ENCODE data around the gene TSPAN31.
"Not testable (repeated sequence)": the region's sequence is repeated elsewhere in the genome, so short reads cannot be mapped to it uniquely, and the experiment has no call there.

TSPAN31 gene, protein sequence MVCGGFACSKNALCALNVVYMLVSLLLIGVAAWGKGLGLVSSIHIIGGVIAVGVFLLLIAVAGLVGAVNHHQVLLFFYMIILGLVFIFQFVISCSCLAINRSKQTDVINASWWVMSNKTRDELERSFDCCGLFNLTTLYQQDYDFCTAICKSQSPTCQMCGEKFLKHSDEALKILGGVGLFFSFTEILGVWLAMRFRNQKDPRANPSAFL

GRCh38 chr12:57744777-57745484 is at the start of gene TSPAN31:
TSS of gene TSPAN31 (plus strand) at chr12:57745039. CDS start at chr12:57745155, 116 bp downstream.
- peak; percentile 97 to 98 for DNase-seq

- DNase-seq = no peak
These were observed 48.9 kb upstream of the TSPAN31 start for GRCh38 chr12:57695770-57696432.

- DNase-seq = no peak
These were observed 47.8 kb upstream of the TSPAN31 start for GRCh38 chr12:57697076-57697475.

GRCh38 chr12:57698414-57698813 is 46.4 kb upstream of the TSPAN31 start:
- no peak for DNase-seq

- DNase-seq = no peak
These were observed 44.5 kb upstream of the TSPAN31 start for GRCh38 chr12:57700317-57700716.

- no peak for DNase-seq
These were observed 37.6 kb upstream of the TSPAN31 start for GRCh38 chr12:57707250-57707649.

GRCh38 chr12:57708296-57708695 is 36.5 kb upstream of the TSPAN31 start:
- no peak for DNase-seq

DNA sequence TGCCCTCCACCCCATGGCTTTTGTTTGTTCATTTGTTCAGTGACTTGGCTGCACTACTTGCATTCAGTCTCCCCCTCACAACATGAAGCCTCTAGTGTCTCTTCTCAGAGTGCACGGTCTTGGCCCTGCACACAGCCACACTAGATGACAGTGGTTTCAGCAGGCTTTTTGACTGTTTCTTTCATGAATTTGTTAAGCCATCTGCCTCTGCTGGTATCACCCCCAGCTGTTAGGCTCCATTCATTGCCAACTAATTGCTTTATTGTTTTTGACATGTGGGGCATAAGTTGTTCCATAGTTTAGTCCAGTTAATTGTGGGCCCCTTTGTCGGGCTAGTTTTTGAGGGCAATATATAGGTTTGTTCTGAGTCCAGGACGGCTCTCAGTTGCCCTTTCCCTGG is 32.1 kb upstream of the TSPAN31 start:
- DNase-seq = no peak

DNA sequence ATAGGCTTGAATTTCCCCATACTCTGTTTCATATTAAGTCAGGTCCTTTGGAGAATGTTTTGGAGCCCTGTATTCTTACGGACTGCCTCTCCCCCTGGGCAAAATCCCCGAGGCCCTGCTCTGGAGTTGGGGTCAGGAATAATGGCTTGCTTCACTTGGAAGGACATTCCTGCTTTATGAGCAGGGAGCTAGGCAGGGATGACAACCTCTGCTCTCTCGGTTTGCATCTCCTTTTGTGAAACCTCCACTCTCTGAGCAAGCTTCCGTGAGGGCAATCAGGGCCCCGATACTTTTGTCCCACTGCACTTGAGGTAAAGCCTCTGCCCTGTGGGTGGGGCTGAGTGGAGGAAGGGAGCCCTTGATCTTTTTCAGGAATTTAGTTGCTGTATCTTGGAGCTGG is 31.6 kb upstream of the TSPAN31 start:
- no peak for DNase-seq

DNA sequence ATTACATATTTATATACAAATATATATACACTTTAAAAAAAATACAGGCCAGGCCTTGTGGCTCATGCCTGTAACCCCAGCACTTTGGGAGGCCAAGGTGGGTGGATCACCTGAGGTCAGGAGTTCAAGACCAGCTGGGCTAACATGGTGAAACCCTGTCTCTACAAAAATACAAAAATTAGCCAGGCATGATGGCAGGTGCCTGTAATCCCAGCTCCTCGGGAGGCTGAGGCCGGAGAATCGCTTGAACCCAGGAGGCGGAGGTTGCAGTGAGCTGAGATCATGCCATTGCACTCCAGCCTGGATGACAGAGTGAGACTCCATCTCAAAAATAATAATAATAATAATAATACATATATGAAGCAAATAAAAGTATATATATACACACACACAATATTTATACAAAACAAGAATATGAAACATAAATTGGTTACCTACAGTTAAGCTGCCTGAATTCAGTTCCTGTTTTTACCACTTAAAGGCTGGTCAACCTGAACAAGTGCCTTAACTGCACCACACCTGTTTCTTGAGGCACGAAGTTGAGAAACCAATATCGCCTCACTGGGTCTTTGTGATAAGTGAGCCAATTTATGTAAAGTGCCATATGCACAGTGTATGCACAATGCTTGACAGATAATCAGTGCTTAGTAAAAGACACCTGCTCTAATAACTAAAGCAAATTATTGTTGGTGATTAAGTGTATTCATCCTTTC is 29.6 kb upstream of the TSPAN31 start:
- DNase-seq = not testable (repeated sequence)

DNA sequence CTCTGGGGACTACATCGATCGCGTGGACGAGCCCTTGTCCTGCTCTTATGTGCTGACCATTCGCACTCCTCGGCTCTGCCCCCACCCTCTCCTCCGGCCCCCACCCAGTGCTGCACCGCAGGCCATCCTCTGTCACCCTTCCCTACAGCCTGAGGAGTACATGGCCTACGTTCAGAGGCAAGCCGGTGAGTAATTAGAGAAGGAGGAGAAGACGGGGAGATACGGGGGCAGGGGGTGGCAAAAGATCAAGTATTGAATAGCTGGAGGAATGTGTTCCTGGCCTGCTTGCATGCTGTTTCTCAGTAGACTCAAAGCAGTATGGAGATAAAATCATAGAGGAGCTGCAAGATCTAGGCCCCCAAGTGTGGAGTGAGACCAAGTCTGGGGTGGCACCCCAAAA is 29.1 kb upstream of the TSPAN31 start:
- DNase-seq = no peak

DNA sequence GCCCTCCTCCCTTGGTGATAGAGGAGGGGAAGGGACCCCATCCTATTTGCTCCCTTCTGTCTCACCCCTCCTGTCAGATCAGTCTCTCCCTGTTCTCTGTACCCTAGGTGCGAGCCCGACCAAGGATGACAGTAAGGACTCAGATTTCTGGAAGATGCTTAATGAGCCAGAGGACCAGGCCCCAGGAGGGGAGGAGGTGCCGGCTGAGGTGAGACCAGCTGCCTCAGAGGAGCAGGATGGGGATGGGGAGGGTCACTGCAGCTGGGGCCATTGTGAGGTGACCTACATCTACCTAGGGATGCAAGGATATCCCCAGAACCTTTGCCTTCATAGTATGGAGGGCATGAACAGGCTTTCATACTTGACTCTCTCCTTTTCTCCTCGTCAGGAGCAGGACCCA is 28.5 kb upstream of the TSPAN31 start:
- DNase-seq = no peak

DNA sequence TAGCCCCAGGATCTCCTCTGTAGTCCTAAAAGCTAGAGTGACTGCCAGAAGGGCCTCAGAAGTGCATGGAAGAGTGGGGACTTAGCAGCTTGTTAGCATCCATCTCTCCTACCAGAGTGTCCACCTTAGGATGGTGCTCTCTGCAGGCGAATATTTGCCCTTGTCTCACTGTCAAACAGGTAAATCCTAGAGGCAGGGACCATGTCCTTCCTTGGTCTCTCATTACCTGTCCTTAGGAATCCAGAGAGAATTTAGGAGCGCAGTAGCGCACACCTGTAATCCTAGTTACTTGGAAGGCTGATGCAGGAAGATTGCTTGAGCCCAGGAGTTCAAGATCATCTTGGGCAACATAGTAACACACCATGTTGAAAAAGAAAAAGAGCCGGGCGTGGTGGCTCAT is 27.7 kb upstream of the TSPAN31 start:
- DNase-seq = no peak

GRCh38 chr12:57717846-57718640 is 26.8 kb upstream of the TSPAN31 start:
- DNase-seq = no peak

DNA sequence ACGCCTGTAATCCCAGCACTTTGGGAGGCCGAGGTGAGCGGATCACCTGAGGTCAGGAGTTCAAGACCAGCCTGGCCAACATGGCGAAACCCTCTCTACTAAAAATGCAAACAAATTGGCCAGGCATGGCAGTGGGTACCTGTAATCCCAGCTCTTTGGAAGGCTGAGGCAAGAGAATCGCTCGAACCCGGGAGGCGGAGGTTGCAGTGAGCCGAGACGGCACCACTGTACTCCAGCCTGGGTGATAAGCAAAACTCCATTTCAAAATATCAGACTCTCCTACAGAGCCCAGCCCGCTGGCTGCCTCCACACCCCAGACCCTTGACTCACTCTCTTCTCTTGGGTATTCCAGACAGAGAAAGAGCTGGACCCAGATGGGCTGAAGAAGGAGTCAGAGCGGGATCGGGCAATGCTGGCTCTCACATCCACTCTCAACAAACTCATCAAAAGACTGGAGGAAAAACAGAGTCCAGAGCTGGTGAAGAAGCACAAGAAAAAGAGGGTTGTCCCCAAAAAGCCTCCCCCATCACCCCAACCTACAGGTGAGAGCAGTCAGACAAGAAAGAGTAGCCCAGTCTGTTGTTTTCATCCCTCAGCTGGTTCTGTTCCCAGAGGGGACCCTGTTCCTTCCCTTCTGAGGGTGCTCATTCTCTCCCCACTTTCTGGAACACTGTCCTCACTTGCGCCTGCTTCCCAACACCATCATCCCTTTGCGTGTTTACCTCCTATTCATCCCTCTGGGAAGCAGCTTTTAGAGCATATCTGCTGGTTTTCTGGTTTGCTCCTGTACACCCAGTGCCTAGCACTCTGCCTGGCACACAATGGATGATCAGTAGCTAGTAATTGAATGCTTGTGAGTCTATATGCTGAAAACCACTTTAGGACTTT is 26.0 kb upstream of the TSPAN31 start:
- DNase-seq = no peak

GRCh38 chr12:57719777-57720605 is 24.8 kb upstream of the TSPAN31 start:
- no peak for DNase-seq

DNA sequence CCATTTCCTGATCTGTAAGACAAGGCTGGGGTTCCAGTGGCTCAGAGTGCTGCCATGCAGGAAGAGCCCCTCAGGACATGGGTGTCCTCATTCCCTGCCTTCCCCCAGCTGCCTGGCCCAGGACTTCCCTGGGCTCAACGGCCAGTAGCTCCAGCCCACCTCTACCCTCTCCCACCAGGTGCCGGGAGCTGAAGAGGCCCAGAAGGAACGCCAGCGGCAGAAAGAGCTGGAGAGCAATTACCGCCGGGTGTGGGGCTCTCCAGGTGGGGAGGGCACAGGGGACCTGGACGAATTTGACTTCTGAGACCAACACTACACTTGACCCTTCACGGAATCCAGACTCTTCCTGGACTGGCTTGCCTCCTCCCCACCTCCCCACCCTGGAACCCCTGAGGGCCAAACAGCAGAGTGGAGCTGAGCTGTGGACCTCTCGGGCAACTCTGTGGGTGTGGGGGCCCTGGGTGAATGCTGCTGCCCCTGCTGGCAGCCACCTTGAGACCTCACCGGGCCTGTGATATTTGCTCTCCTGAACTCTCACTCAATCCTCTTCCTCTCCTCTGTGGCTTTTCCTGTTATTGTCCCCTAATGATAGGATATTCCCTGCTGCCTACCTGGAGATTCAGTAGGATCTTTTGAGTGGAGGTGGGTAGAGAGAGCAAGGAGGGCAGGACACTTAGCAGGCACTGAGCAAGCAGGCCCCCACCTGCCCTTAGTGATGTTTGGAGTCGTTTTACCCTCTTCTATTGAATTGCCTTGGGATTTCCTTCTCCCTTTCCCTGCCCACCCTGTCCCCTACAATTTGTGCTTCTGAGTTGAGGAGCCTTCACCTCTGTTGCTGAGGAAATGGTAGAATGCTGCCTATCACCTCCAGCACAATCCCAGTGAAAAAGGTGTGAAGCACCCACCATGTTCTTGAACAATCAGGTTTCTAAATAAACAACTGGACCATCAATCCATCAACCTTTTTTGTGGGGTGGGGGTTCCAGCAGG is 23.9 kb upstream of the TSPAN31 start:
- no peak for DNase-seq

GRCh38 chr12:57721846-57722608 is 22.8 kb upstream of the TSPAN31 start:
- not testable (repeated sequence) for DNase-seq

Data from NCI-H2081 (cell line).